NCI-H1417 (cell line): Measurements from ENCODE around the gene ASIC2.

ENCODE experiments used
- DNase-seq, 3 experiments: peaks; one replicate each; lab custom pipeline; 2025; lab: John Stamatoyannopoulos, UW

The ASIC2 gene

DNA sequence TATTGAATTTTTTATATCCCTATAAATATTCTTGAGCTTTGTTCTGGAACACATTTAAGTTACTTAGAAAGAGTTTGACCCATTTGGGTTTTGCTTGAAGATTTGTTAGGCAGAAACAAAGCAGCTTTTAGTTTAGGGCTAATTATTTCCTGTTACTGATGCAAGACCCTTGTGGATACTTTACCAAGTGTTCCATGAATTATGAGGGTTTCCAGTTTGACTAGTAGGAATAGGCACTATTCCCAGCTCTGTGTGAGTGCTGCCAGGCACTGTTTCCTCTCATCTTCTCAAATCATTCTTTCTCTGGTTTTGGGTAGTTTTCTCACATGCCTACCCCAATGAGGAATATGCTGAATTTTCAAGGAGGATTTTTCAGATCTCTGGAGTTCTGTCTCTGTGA lies 221.4 kb downstream of the ASIC2 start:
- no peak for DNase-seq

DNA sequence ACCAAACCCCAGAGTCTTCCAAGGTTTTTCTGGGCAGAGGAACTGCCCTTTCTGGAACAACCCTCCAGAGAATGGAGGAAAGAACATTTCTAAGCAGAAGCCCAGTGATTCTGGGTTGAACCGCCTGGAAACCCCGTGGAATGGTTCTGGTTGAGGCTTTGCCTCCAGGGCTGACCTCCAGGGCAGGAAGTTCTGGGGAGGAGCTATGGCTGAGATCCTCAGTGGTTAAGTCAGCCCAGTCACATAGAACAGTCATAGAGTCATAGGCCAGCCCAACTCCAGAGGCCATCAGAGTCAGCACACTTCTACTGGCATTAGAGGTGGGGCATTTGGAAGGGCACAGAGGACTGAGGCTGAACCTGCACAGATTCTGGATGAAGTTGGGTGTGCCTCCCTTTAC lies 235.5 kb downstream of the ASIC2 start:
- DNase-seq = no peak

DNA sequence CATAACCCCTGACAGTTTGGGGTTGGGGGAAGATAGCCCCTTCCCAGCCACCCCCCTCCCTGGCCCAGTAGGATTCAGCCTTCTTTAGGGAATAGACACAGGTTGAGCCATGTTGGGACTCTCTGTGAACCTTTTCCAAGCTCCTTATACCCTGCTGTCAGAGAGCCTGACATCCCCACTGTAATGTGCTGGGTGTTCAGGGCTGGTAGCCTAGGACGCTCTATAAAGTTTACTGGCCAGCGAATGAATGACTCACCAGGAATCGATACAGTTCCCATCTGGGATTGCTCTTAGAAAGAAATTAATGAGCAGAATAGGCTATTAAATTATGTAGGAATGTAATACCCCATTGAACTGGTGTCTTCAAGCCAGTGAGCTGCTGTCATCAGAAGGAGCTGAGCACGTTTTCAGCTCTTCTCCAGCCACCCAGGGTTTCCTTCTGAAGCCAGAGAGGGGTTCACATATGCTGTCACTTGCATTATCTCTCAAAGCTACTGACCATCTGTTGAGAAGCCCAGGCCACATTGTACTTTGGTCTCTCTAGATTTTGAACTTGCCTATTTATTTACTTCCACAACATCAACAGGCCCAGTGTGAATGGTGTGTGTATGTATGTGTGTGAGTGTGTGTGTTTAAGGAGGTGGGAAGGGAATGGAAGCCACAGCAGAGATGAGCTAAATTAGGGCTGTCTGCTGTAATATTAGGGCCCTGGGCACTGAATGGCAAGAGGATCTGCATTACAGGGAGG lies 236.5 kb downstream of the ASIC2 start:
- DNase-seq = no peak

- DNase-seq = no peak
These were observed 237.3 kb downstream of the ASIC2 start for GRCh38 chr17:33055746-33056145.

DNA sequence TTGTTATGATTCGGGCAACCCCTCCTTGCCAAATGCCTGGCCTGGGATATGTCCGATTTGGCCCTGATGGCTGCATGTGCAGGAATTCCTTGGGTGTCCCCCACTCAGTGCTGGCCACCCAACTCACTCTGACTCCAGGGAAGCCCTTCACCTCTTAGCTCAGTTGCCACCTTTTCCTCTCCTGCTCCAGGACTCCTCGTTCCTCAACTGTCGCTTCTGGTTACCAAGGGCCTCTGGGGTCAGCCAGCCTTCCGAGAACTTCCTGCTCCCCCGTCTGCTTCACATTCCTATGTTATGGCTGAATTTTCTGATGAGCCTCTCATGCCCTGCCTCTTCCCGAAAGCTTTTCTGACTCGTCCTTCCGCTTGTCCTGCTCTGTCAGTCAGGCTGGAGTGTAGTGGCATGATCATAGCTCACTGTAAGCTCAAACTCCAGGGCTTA lies 237.9 kb downstream of the ASIC2 start:
- DNase-seq = no peak

- no peak for DNase-seq
These were observed 238.7 kb downstream of the ASIC2 start for GRCh38 chr17:33054412-33054811.

DNA sequence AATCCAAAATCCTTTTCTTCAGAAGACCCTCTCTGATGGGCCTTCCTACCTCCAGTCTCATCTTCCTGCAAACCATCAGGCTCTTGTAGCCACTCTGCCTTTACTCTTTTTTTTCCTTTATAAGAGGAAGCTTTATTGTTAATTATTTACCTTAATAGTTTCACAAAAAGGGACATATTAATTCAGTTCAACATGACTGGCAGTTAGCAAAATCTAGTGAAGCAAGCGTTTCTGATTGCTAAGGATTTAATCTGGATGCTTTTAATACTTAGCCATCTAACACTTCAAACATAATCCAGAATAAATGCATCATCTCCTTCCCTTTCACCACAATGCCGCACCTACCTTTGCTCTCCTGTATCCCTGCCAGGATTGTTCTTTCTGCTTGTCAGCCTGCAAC lies 239.4 kb downstream of the ASIC2 start:
- no peak for DNase-seq

DNA sequence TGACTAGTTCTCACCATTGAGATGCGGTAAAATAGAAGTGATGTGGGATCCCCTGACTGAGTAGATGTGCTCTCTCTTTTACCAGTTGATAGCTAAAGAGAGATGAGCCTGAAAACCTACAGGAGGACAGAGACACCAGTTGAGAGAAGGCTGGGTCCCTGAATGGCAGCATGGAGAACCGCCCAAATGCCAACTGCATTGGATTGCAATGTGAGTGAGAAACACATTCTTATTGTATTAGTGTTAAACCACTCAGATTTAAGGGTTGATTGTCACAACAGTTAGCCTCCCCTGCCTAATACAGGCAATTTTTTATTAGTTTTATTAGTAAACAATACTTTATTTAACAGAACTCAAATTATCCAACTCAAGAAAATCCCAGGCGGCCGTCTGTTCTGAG lies 240.2 kb downstream of the ASIC2 start:
- no peak for DNase-seq

- no peak for DNase-seq
These were observed 242.4 kb downstream of the ASIC2 start for GRCh38 chr17:33050611-33051140.

- DNase-seq = peak in 2 of 3 experiments; percentile 43 to 57
These were observed 243.2 kb downstream of the ASIC2 start for GRCh38 chr17:33049781-33050414.

GRCh38 chr17:33046361-33047255 lies 246.5 kb downstream of the ASIC2 start:
- no peak for DNase-seq

DNA sequence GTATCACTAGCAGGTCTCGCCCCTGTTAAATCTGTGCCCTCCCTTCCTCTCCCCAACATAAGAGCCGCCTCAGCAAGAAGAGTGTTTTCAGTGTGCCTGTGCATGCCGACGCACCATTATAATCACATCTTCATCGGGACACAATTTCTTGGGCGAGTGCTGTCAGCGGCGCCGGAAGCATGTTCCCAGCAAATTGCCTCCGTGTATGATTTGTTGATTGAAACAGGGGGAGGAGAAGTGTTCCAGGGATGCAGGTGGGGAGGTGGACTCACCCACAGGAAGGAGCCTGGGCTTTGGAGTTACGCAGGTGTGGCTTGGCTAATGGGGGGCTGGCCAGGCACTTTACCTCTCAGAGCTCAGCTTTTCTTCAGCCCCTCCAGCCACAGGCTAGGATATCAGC lies 247.9 kb downstream of the ASIC2 start:
- DNase-seq = no peak

GRCh38 chr17:33044771-33045170 lies 248.3 kb downstream of the ASIC2 start:
- DNase-seq = no peak

DNA sequence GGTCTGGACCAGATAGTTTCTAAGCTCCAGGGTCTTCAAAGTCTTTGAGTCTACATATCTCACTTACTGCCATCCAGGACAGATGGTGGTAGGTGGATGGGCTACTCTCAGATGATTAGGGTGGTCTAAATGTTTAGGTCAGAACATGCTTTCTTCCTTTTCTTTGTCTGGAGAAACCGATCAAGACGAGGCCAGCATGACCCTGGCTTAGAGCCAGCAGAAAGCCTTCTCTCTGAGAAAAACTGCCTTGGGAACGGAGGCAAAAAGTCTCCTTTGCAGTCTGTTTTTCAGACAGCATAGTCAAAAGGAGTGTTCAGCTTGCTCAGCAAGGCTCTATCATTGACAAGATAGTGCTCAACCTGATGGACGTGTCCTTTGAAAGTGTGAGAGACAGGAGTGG lies 252.6 kb downstream of the ASIC2 start:
- DNase-seq = no peak

DNA sequence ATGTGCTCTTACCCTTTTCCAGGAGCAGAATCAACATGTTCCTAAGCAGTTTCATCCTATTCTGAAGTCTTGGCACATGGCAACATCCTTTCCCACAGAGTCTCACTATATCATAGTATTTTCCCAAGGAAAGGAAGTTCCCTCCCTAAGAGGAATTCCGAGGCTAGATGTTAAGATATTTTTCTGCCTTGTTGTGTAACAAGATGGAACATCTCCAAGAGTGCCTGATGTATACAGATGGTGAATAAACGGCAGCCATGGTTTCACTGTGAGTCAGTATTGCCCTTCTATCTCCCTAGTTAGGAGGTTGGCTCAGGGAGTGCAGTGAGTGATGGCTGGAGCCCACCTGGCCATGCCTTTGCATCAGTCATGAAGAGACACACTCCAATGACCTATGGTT lies 253.2 kb downstream of the ASIC2 start:
- no peak for DNase-seq

- peak in 2 of 3 experiments; percentile 15 to 63 for DNase-seq
These were observed 254.4 kb downstream of the ASIC2 start for GRCh38 chr17:33038740-33039139.

DNA sequence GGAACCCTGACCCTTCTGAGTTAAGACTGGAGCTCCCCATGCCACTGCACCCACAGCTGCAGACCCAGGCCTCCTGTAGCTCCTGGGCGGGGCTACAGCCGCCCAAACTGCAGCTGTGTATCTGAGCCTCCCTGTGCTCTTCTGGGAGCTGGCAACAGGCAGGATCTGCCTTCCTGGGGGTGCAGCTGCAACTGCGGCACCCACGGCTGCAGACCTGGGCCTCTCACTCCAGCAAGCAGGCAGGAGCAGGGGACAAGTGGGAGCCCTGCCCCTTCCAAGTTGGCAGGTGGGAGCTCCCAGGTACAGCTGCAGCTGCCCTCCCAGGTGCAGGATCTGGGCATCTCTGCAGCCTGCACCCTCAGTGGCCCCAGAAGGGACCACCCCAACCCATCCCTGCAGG lies 259.9 kb downstream of the ASIC2 start:
- no peak for DNase-seq

GRCh38 chr17:33028778-33029177 lies 264.3 kb downstream of the ASIC2 start:
- DNase-seq = no peak

- DNase-seq = no peak
These were observed 265.0 kb downstream of the ASIC2 start for GRCh38 chr17:33028061-33028460.

- DNase-seq = no peak
These were observed 268.2 kb downstream of the ASIC2 start for GRCh38 chr17:33024688-33025486.

- peak in 1 of 3 experiments; percentile 14 for DNase-seq
These were observed 269.3 kb downstream of the ASIC2 start for GRCh38 chr17:33023790-33024189.
